ENCODE results near the gene MPP3. TPM values are rescaled to one million over a fixed set of nuclear protein-coding genes. Genes with fewer than 3 reads are reported as not detected.

The MPP3 gene
- polyA plus RNA-seq, 3 donors: 1.5 TPM; not detected in 2

- Histone ChIP-seq H2AFZ (ENCODE audit: insufficient read depth, low read depth, low read length, poor library complexity, severe bottlenecking) (no peak overlapping the region), H3K9ac (ENCODE audit: insufficient read depth, low read length, poor library complexity, severe bottlenecking) (no peak overlapping the region), H3K27ac (ENCODE audit: low read depth in 1 of 2, low read length in 2 of 2) (peak overlapping the region; percentile 32 to 62), H3K9me3 (replicated peaks in 1 of 2; ENCODE audit: control insufficient read depth in 1 of 2, insufficient read depth in 1 of 2, low read length in 2 of 2) (no peaks in the 10 kb centered on the region), H3K79me2 (ENCODE audit: insufficient read depth, low read length) (peaks cover 15% of the 10 kb centered on the region), H3K4me1 (ENCODE audit: control insufficient read depth in 1 of 2, insufficient read depth in 2 of 2, low read length in 2 of 2) (peaks cover 68 to 69% of the 10 kb centered on the region in 2 donors), H3K4me3 (replicated peaks in 1 of 3; ENCODE audit: low read depth in 2 of 3, low read length in 3 of 3) (peak overlapping the region in 1 of 3 experiments; percentile 27), H4K20me1 (ENCODE audit: insufficient read depth, low read length) (peaks cover 20% of the 10 kb centered on the region), H3K36me3 (replicated peaks in 1 of 2; ENCODE audit: control insufficient read depth in 1 of 2, insufficient read depth in 2 of 2, low read length in 2 of 2) (peaks cover 21 to 30% of the 10 kb centered on the region in 2 donors), H3K4me2 (replicated peaks; ENCODE audit: extremely low read depth, low read length, poor library complexity, severe bottlenecking) (peak overlapping the region; percentile 14), H3K27me3 (ENCODE audit: control insufficient read depth in 2 of 2, insufficient read depth in 2 of 2, low read length in 2 of 2) (no peaks in the 10 kb centered on the region)
- 57% methylated on average over 1 of the region's 5 CpGs for WGBS (ENCODE audit: insufficient coverage)
- intact Hi-C loops (cut with micrococcal nuclease): loop anchor here in 1 of 2 donors (5.0 kb wide), 1 partner anchor 185 kb away; no protein-coding TSS in a partner anchor
- Mint-ChIP-seq H3K36me3 (peaks cover 36 to 52% of the 10 kb centered on the region in 2 donors), H3K4me1 (peaks cover 78% of the 10 kb centered on the region), H3K27me3 (ENCODE audit: low read depth in 3 of 3) (no peaks in the 10 kb centered on the region), H3K4me3 (no peak overlapping the region), H3K9me3 (no peaks in the 10 kb centered on the region), H3K27ac (peak overlapping the region; percentile 83 to 93 (median 89))
- no peak for TF ChIP-seq CTCF (IDR thresholded peaks at IDR 0.05)
- DNase-seq: no peak
Observed at GRCh38 chr17:43767713-43768059, 65.3 kb downstream of the MPP3 start.

DNA sequence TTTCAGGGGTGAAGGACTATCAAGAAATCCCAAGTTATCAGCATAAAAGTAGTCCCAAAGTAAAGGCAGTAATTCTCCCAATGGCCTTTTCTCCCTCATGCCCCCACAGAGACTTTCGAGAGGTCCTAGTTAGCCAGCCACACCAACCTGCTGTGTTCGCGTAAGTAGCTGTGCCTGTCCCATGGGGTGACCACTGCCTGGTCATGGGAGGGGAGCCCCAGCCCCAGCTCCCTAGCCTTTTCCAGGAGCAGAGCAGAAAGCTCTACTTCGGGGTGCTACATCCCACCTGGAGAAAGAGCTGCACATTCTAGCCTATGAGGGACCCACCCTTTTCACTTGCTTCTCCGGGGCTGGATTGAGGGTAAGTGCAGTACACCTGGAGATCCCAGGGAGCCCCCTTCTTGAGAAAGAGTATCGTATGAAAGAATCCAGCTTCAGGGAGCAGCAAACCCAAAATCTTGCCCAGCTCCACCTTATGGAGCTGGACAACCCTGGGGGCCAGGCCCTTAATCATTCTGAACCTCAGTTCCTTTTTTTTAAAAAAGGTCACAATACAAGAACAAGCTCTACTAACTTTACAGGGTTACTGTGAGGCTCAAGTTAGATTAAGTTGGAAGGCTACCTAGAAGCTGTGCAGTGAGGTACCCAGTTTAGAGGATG is 65.8 kb downstream of the MPP3 start:
- peaks cover 31 to 47% of the 10 kb centered on the region in 2 donors for H3K36me3 Mint-ChIP-seq
- H3K9ac ChIP-seq (ENCODE audit: insufficient read depth, low read length, poor library complexity, severe bottlenecking): no peak overlapping the region
- no peaks in the 10 kb centered on the region for H3K9me3 ChIP-seq (replicated peaks in 1 of 2; ENCODE audit: control insufficient read depth in 1 of 2, insufficient read depth in 1 of 2, low read length in 2 of 2)
- H3K27me3 Mint-ChIP-seq (ENCODE audit: low read depth in 3 of 3): no peaks in the 10 kb centered on the region
- H3K36me3 ChIP-seq (replicated peaks in 1 of 2; ENCODE audit: control insufficient read depth in 1 of 2, insufficient read depth in 2 of 2, low read length in 2 of 2): peaks cover 17 to 25% of the 10 kb centered on the region in 2 donors
- H3K4me3 ChIP-seq (replicated peaks in 1 of 3; ENCODE audit: low read depth in 2 of 3, low read length in 3 of 3): peak overlapping the region in 1 of 3 experiments; percentile 27
- peaks cover 10% of the 10 kb centered on the region for H3K79me2 ChIP-seq (ENCODE audit: insufficient read depth, low read length)
- peaks cover 20% of the 10 kb centered on the region for H4K20me1 ChIP-seq (ENCODE audit: insufficient read depth, low read length)
- H3K27ac ChIP-seq (ENCODE audit: low read depth in 1 of 2, low read length in 2 of 2): peak overlapping the region; percentile 32 to 62
- peak overlapping the region; percentile 14 for H3K4me2 ChIP-seq (replicated peaks; ENCODE audit: extremely low read depth, low read length, poor library complexity, severe bottlenecking)
- DNase-seq: no peak
- H3K27me3 ChIP-seq (ENCODE audit: control insufficient read depth in 2 of 2, insufficient read depth in 2 of 2, low read length in 2 of 2): no peaks in the 10 kb centered on the region
- peaks cover 73% of the 10 kb centered on the region for H3K4me1 Mint-ChIP-seq
- peak overlapping the region; percentile 8 to 90 (median 88) for H3K27ac Mint-ChIP-seq
- WGBS (ENCODE audit: insufficient coverage): 83% methylated on average over 4 of the region's 6 CpGs
- intact Hi-C loops (cut with micrococcal nuclease): loop anchor here in 1 of 2 donors (5.0 kb wide), 1 partner anchor 185 kb away; no protein-coding TSS in a partner anchor
- no peak overlapping the region for H3K4me3 Mint-ChIP-seq
- no peak overlapping the region for H2AFZ ChIP-seq (ENCODE audit: insufficient read depth, low read depth, low read length, poor library complexity, severe bottlenecking)
- TF ChIP-seq CTCF (IDR thresholded peaks at IDR 0.05): no peak
- peaks cover 63 to 64% of the 10 kb centered on the region in 2 donors for H3K4me1 ChIP-seq (ENCODE audit: control insufficient read depth in 1 of 2, insufficient read depth in 2 of 2, low read length in 2 of 2)
- H3K9me3 Mint-ChIP-seq: no peaks in the 10 kb centered on the region

Measured in CD14-positive monocyte (primary cell).